Measurements from ENCODE around the gene ZNF284.

DNA sequence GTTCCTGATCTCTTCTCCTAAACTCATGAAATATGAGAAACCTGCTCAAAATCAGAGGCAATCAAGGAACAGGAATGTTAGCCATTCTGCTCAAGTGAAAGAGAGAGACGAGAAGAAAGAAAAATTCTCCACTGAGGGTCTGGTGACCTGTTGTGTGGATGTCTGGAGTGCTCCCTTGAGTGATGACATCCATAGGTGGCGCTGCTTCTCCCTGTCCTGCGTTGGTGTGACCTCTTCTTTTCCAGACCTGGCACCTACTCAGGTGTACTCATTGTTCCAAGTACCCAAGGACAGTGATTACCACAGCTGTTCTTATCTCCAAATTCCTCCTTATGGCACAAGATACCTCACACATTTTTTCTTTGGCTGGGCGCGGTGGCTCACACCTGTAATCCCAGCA is 16.1 kb upstream of the ZNF284 start:
- TF ChIP-seq, protein P1, sequence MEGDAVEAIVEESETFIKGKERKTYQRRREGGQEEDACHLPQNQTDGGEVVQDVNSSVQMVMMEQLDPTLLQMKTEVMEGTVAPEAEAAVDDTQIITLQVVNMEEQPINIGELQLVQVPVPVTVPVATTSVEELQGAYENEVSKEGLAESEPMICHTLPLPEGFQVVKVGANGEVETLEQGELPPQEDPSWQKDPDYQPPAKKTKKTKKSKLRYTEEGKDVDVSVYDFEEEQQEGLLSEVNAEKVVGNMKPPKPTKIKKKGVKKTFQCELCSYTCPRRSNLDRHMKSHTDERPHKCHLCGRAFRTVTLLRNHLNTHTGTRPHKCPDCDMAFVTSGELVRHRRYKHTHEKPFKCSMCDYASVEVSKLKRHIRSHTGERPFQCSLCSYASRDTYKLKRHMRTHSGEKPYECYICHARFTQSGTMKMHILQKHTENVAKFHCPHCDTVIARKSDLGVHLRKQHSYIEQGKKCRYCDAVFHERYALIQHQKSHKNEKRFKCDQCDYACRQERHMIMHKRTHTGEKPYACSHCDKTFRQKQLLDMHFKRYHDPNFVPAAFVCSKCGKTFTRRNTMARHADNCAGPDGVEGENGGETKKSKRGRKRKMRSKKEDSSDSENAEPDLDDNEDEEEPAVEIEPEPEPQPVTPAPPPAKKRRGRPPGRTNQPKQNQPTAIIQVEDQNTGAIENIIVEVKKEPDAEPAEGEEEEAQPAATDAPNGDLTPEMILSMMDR (IDR thresholded peaks at IDR 0.05; ENCODE audit: low read length) = no peak
- TF ChIP-seq EZH2phosphoT487 (IDR thresholded peaks at IDR 0.05; ENCODE audit: low read length) = no peak

Data from MM.1S (cell line).